GM21723 (cell line): ENCODE measurements around the gene ZFAND3.

Source experiments
- ATAC-seq: cut with Tn5 transposase; IDR thresholded peaks from one replicate; pipeline ENCODE4 v1.9.1; 2021; ENCODE audit warnings: mild to moderate bottlenecking, moderate library complexity; ENCODE audit not compliant: unreplicated experiment

ZFAND3 gene

DNA sequence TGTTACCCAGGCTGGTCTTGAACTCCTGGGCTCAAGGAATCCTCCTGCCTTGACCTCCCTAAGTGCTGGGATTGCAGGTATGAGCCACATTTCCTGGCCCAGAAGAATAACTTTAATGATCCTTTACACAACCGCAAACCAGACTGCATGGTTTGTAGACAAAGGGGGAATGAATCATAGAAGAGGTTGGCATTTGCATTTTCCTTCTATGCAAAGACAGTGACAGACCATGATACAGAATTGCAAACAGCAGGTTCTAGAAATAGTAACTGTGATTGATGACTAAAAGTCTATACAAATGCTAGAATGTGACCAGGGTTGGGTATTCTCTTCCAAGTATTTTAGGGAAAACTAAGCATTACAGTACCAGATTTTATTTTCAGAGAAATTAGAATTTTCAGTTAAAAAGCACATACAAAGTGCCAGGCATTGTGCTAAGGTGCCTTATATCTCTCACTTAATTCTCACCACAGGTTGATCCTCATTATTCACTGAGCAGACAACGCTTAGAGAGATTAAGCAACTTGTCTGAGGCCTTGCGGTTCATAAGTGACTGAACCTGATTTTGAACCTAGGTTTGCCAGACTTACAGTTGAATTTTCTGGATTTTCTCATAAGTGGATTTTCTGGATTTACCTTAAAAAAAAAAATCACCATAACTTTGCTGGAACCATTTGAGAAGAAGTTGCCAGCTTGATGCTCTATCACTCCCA is 146.6 kb downstream of the ZFAND3 start:
- no peak for ATAC-seq

DNA sequence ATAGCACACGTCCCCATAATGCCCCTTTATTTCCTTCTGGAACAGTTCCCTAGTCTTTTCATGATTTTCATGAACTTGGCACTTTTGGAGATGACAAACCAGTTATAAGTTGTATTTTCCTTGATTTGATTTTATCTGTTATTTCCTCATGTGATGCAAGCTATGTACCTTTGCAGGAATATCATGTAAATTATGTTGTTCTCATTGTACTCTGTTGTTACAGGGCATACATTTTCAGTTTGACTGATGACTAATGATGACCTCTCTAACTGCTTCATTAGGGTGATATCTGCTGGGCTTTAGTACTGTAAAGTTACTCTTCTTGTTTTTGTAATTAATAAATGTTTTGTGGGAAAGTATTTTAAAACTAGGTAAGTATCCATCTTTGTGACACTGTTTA is 147.3 kb downstream of the ZFAND3 start:
- no peak for ATAC-seq

DNA sequence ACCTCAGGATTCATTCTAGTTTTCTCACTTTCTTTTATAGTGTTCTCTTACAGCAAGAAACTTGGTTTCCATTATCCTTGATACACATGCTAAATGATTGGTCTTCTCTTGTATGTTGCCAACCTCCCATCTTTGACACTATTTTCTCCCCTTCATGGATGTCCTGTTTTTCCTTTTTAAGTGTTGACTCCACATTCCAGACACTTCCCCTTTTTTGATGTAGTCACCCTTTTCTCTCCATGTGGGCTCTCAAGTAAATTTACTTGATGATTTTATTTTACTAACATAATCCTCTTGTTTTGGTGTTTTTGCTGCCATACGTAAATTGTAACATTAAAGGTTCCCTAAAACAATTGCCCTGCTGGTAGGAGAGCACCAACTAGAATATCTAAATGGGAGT is 148.1 kb downstream of the ZFAND3 start:
- no peak for ATAC-seq

DNA sequence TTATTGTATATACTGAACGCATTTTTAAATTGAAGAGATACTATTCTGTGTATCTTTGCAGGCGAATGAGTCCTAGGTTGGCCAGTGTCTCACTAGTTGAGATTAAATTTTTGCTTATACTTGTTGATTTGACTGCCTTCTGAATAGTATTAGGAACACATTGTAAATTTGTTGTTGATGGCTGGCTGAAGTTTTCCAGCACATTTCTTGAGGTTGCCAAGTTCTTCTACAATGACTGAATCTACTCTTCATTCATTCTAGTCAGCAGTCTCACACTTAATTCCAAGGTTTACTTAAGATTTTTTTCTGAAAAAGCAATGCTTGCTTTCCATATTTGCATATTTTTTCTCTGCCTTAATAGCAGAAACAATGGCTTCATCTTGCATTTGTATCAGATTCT is 151.7 kb downstream of the ZFAND3 start:
- ATAC-seq: no peak

DNA sequence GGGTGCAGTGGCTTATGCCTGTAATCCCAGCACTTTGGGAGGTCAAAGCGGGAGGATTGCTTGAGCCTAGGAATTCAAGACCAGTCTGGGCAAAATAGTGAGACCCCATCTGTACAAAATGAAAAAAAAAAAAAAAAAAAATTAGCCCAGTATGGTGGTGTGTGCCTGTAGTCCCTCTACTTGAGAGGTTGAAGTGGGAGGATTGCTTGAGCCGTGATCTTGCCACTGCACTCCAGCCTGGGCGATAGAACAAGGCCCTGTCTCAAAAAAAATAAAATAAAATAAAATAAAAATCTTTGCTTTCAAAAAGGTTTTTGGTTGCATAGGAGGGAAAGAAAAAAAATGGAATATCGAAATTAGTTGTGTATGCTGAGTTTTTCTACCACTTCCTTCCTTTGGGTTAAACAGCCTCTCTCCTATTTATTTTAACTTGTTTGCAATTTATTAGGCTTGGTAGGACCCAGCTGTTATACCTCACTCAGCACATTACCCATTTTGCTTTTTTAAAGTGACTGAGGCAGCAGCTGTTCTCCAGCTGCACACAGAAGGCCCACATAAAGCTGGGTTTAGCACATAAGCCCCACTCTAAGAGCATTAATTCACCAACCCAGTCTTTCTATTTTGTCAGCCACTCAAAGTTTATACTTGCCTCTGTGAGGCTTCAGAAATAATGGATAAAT is 152.3 kb downstream of the ZFAND3 start:
- ATAC-seq: no peak

DNA sequence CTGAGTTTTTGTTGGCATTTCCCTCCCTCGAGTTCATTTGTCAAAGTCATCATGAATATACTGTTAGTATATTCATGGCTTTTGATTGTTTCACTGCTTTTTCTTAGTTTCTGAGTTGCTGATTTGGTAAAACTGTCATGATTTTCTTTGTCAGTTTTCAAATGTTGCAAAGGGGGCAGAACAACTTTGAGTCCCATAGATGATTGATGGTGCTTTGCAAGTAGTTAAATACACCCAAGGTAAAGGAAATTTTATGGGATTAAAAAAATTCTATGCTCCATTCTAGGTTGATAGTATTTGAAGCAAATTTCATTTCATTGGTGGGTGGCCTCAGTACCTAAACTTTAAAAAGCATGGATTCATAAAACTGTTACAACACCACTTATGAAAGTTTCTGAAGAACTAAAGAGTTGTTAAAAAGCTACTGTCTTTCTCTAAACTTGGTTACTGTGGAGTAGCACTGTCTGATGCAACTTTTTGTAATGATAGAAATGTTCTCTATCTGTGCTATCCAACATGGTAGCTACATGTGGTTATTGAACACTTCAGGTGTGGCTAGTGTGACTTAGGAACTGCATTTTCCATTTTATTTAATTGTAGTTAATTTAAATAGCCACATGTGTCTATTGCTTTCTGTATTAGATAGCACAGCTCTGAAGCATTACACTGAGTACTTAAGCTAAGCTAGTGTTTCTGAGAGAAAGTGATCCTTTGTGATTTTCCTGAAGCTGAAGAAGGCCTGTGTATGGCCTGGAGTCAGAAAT is 153.6 kb downstream of the ZFAND3 start:
- no peak for ATAC-seq

DNA sequence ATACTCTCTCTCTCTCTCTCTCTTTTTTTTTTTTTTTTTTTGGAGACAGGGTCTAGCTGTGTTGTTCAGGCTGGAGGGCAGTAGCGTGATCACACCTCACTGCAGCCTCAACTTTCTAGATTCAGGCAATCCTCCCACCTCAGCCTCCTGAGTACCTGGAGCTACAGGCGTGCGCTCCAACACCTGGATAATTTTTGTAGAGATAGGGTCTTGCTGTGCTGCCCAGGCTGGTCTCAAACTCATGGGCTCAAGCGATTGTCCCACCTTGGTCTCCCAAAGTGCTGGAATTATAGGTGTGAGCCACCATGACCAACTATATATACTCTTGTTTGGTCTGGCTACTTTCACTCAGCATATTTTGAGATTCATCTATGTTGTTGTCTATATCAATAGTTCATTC is 154.9 kb downstream of the ZFAND3 start:
- no peak for ATAC-seq

DNA sequence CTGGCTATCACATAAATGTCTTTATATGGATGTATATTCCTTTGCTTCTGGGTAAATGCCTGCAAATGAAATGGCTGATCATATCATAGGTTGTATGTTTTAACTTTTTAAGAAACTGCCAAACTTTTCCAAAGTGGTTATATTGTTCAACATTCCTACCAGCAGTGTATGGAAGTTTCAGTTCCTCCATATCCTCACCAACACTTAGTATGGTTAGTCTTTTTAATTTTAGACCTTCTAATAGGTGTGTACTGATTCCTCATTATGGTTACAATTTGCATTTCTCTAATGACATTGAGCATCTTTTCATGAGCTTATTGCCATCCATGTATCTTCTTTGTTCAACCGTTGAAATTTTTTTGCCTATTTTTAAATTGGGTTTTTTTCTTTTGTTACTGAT is 155.4 kb downstream of the ZFAND3 start:
- ATAC-seq: no peak

DNA sequence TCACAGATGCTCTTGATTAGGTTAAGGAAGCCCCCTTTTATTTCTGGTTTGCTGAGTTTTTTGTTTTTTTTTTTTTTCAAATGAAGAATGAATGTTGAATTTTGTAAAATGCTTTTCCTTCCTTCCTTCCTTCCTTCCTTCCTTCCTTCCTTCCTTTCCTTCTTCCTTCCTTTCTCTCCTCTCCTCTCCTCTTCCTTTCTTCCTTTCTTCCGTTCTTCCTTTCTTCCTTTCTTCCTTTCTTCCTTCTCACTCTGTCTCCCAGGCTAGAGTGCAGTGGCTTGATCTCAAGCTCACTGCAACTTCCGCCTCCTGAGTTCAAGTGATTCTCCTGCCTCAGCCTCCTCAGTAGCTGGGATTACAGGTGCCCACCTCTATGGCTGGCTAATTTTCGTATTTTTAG is 158.2 kb downstream of the ZFAND3 start:
- no peak for ATAC-seq

DNA sequence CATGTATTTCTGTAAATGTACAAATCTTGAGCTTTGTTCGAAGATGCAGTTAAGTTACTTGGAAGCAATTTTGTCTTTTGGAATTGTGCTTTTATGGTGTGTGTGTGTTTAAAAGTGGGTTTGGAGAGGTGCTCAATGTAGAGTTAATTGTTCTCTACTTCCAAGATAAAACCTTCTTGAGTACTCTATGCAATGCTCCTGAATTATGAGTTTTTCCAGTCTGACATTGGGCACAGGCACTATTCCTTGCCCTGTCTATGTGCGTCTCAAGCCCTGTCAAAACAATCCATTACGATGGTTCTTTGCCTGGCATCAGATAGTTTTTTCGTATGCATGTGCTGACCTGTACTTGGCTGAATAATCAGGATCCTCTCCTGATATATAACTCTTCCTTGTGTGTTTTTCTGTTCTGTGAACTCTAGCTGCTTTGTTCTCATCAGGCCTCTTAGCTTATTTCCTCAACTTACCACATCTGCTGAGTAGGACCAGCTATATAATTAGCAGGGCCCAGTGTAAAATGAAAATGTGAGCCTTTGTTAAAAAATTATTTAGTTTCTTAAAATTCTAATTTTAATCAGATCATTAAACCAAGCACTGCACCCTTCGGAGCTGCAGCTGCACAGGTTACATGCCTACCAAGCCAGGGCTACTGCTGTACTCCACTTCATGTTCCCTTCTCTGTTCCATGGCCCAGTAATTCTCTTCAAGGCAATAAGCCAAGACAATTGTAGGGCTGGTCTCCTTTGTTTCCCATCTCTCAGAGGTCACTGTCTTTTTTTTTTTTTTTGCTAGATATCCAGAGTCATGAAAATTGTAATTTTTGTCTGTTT is 160.1 kb downstream of the ZFAND3 start:
- no peak for ATAC-seq

DNA sequence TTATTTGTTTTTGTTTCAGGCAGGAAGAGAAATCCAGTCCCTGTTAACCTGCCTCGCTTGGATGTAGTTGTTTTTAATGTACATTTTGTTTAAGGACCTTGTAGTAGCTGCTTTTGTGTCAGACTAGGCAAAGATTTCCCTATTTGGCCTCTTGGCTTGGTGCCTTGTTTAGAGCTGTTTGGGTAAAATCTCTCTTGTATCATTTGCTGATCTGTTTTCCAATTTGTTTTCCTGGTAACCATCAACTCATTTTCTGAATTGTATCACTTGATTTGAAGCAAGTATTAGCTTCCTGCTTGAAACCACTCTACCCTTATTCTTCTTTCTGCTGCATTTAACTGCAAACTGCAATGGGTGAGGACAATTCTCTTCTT is 160.7 kb downstream of the ZFAND3 start:
- no peak for ATAC-seq

DNA sequence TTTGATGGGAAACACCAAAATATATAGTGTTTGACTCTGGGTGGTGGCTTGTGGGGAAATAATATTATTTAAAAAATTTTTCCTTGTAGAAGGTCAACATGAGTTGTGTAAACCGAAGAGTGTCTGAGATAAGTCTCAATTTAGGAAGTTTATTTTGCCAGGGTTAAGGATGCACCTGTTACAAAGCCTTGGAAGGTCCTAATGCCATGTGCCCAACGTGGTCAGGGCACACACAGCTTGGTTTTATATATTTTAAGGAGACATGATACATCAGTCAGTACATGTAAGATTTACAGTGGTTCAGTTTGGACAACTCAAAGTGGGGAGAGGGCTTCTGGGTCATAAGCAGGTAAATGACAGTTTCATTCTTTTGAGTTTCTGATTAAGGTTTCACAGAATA is 162.1 kb downstream of the ZFAND3 start:
- no peak for ATAC-seq

DNA sequence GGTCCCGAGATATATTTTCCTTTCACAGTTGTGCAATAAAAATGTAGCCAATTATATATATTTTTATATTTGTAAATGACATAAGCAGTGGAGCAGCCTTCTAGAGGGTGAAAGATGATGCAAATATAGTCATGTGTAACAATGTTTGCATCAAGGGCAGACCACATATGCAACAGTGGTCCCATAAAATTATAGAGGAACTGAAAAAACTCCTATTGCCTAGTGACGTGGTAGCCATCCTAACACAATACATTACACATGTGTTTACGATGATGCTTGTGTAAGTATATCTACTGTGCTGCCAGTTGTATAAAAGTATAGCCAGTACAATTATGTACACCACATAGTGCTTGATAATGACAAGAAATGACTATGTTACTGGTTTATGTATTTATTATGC is 162.8 kb downstream of the ZFAND3 start:
- ATAC-seq: no peak

DNA sequence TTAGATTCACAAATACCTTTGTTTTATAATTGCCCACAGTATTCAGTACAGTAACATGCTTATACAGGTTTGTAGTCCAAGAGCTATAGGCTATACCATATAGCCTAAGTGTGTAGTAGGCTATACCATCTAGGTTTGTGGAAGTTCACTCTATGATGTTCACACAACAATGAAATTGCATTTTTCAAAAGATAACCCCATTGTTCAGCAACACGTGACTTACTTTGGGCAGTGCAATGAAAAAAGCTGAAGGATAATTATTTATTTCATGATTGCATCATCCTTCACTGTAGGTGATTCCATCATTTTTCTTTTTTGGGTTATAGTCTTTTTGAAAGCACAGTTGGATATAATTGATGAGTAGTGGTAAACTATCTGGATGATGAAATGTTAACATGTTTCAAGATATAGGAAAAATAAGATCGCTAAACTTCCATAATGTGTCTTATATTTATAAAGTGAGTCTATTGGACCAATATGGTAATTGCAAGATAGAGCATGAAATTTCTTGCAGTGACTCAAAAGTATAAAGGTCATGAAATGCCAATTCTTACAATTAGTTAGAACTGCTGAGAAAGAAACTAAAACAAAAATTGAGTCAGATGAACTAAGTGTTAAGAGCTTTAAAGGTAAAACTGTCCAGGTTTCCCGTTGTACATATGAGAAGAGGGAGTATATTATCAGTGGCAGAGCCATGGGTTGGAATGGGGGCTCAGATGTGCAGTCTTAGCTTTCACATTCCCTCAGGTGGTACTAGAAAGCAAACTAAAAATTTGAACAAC is 164.4 kb downstream of the ZFAND3 start:
- ATAC-seq: no peak

DNA sequence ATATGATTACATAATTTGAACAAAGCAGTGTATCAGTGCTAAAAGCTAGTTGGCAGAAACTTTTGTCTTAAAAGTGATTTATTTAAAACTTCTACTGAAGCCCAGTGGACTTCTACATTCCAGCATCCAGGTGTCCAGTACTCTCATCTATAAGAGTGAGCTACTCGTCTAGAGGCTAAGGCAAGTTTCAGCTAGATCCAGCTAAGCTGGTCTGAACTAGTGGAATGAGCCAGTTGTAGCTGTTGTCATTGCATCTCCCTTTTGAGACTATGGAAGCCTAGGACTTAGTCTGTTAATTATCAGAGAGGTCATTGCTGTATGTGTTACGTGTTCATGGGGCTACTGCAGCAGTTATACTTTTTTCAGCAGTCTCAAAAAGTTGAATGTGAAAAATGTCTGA is 165.1 kb downstream of the ZFAND3 start:
- no peak for ATAC-seq

DNA sequence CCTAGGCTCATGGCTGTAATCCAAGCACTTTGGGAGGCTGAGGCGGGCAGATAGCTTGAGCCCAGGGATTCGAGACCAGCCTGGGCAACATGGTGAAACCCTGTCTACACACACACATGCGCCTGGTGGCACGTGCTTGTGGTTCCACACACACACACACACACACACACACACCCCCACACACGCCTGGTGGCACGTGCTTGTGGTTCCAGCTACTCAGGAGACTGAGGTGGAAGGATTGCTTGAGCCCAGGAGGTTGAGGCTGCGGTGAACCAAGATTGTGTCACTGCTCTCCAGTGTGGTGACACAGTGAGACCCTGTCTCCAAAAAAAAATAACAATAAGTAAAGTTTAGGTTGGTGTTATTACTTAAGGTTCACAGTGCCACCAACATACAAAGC is 165.8 kb downstream of the ZFAND3 start:
- no peak for ATAC-seq

DNA sequence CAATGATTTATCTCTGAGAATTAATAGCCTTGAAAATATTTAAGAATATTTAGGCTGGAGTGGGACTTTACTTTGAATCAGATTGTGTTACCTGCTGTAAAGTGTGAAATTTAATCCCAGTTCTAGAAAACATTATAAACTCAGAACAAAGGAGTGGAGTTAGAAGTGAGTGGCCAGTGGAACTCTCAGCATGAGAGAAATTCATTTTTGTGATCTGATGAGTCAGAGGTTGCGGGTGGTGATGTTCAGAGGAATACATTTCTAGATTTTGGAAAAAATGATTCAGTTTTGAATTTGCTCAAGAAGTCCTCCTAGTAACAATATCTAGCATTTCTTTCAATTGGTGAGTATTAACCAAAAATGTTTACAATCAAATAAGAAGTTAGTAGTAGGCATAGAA is 167.5 kb downstream of the ZFAND3 start:
- no peak for ATAC-seq

DNA sequence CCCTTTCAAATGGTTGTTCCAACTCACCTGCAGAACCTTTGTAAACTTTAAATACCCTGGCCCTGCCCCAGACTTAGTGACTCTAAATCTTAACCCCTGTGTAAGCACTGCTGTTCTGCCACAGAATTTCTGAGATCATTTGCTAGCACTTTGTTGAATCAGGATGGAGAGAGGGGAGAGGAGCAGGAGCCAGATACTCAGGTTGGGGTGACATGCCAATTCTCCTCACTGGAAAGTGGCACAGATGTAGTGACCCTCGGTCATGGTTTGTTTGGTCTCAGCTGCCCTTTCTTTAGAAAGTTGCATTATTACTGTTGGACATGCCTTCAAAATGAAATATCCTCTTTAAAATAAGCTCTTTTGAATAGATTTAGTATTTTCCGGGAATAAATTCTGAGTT is 168.0 kb downstream of the ZFAND3 start:
- no peak for ATAC-seq

DNA sequence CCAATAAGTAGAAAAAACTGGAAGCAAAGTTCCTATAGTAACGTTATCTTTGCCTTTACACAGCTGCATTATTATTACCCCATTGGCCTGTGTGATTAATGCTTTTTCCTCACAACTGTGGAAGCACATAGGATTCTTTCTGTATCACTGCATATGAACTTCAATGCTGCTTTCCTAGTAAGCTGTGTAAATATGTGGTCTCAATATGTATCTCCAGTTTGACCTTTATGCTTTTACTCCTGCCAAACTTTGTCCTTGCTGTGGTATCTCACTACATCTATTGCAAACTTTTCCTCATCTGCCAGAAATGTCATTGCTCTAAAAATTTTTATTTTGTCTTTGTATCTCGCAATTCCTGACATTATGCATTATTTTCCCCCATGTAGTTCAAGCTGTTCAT is 168.6 kb downstream of the ZFAND3 start:
- no peak for ATAC-seq

DNA sequence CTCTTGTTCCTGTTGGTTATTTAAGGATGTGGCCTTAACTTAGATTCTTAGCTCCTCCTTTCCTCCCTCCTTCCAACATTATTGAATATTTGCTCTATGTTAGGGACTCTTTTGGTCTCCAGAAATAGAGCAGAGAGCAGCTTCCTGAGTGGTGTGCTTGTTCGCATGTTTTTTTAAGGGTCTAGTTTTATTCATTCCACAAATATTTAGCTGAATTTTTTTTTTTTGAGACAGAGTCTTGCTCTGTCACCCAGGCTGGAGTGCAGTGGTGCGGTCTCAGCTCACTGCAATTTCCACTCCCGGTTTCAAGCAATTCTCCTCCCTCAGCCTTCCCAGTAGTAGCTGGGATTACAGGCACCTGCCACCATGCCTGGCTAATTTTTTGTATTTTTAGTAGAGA is 169.2 kb downstream of the ZFAND3 start:
- no peak for ATAC-seq
